GM19193 (cell line): ENCODE measurements around the gene CCP110.

Experiments
- POLR2A ChIP-seq: IDR thresholded peaks from 4 replicates; pipeline ENCODE4 v1.6.1; 2011; ENCODE audit not compliant: insufficient read depth, insufficient read length; ENCODE audit errors: extremely low read depth

CCP110 gene, protein sequence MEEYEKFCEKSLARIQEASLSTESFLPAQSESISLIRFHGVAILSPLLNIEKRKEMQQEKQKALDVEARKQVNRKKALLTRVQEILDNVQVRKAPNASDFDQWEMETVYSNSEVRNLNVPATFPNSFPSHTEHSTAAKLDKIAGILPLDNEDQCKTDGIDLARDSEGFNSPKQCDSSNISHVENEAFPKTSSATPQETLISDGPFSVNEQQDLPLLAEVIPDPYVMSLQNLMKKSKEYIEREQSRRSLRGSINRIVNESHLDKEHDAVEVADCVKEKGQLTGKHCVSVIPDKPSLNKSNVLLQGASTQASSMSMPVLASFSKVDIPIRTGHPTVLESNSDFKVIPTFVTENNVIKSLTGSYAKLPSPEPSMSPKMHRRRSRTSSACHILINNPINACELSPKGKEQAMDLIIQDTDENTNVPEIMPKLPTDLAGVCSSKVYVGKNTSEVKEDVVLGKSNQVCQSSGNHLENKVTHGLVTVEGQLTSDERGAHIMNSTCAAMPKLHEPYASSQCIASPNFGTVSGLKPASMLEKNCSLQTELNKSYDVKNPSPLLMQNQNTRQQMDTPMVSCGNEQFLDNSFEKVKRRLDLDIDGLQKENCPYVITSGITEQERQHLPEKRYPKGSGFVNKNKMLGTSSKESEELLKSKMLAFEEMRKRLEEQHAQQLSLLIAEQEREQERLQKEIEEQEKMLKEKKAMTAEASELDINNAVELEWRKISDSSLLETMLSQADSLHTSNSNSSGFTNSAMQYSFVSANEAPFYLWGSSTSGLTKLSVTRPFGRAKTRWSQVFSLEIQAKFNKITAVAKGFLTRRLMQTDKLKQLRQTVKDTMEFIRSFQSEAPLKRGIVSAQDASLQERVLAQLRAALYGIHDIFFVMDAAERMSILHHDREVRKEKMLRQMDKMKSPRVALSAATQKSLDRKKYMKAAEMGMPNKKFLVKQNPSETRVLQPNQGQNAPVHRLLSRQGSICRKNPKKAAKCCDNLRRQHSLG

DNA sequence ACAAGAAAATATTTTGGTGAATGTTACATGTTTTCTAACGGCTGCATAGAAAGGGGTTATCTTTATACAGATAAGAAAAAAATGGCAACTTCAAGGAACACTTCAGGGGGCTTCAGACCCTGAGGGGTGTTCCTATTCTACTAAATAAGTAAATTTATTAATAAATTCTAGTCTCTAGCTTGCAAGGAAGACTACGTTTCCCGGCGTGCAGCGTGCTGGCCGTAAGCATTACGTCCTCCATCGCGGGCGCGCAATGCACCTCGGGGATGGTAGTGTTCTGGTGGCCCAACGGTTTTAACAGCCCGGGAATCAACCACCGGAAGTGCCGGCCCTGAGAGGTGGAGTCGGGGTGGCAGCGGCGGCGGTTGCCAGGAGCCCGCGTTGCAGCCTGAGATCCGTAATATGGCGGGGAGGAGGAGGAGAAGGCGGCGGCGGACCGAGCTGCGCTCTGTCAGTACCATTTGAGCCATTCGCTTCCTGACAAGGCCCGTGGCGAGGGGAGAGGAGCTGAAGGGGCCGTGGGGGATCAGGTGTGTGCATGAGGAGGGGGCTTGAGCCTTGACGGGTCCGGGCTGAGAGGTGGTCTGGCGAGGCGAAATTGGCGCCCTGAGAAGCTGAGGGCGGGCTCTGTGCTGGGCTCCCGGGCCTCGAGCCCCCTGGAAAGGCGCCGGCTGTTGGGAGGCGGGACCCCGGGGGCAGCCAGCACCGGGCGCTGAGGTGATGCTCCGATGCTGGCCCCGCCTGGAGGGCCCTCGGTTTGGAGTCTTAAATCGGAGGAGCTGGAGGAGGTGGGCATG, at the start of gene CCP110:
Gene CCP110 (plus strand): TSS at position 384 of the 797 bp plus-strand sequence. CDS start 3,940 bp downstream, outside the sequence.
- TF ChIP-seq POLR2A, result peak; percentile 68

- TF ChIP-seq POLR2A, result no peak
Observed at GRCh38 chr16:19474617-19475016, 49.1 kb upstream of the CCP110 start.

GRCh38 chr16:19478505-19478904, 45.2 kb upstream of the CCP110 start:
- TF ChIP-seq POLR2A, result no peak

DNA sequence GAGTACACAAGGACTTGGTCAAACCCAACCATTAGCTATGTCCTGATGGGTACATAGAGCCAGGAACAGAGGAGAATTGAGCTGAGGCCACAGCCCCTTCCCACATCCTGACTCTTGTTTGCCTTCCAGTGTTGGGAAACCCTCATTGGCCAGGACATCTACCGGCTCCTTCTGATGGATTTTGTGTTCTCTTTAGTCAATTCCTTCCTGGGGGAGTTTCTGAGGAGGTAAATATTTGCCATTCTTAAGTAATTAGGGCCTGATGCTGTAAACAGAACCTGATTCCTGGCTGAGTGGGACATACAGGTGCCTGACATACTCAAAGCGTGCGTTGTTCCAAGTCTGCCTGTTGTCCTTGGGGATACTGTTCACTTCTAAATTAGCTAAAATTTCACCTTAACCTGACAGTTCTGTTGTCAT, 44.4 kb upstream of the CCP110 start:
- no peak for TF ChIP-seq POLR2A

DNA sequence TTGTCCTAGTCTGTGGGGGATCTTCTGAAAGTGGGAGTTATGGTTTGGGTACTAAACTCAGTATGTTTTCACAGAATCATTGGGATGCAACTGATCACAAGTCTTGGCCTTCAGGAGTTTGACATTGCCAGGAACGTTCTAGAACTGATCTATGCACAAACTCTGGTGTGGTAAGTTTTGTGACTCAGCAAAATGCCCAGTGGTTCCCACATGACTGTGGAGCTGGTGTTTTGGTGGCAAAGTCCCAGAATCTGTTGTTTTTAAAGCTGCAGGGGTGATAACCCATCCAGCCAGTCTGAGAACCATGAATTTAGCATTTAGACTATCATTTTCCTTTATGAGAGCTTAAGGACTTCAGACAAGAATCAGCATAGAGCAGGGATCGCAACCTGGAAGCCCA, 42.4 kb upstream of the CCP110 start:
- TF ChIP-seq POLR2A, result no peak

DNA sequence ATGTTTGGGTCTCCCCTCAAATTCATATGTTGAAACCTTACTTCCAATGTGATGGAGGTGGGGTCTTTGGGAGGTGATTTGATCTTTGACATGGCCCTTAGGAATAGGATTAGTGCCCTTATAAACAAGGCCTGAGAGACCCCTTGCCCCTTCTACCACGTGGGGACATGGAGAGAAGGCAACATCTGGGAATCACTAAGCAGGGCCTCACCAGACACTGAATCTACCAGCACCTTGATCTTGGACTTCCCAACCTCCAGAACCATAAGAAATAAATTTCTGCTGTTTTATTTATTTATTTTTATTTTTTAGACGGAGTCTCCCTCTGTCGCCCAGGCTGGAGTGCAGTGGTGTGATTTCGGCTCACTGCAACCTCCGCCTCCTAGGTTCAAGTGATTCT, 42.0 kb upstream of the CCP110 start:
- TF ChIP-seq POLR2A, result no peak

- TF ChIP-seq POLR2A, result no peak
Observed at GRCh38 chr16:19482291-19482690, 41.5 kb upstream of the CCP110 start.

DNA sequence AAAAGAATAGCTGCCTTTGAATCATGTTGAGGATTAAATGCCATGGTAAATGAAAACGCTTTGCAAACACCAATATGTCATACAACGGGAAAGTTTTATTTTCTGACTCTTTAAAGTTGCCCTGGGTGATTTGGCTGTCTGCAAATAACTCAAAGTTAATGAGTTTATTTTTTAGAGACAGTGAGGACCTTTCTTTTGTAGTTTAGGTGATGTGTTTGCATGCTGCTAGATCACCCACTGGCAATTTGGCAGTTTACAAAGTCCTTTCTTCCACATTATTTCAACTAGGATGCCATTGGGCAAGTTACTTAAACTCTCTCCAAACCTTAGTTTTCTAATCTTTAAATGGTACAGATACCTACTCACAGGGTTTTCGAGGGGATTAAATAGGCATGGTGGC, 39.6 kb upstream of the CCP110 start:
- TF ChIP-seq POLR2A, result no peak

DNA sequence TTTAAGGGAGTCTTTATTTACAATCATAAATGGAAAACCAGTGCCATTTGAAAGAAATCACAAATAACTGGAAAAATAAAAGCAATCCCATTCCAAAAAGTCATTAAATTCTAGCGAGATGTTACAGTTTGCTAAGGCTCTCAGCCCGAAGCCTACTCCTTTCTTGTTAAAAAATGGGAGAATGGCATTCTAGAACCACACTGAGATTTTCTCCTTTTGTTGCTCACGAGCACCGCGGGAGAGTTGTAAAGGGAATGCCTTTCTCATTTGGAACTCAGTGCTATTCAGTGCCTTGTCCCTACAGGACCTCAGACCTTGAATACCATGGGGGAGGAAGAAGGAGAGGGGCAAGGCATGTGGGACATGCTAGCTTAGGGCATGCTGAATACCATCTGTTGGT, 38.1 kb upstream of the CCP110 start:
- no peak for TF ChIP-seq POLR2A

GRCh38 chr16:19486051-19486450, 37.7 kb upstream of the CCP110 start:
- TF ChIP-seq POLR2A, result no peak

DNA sequence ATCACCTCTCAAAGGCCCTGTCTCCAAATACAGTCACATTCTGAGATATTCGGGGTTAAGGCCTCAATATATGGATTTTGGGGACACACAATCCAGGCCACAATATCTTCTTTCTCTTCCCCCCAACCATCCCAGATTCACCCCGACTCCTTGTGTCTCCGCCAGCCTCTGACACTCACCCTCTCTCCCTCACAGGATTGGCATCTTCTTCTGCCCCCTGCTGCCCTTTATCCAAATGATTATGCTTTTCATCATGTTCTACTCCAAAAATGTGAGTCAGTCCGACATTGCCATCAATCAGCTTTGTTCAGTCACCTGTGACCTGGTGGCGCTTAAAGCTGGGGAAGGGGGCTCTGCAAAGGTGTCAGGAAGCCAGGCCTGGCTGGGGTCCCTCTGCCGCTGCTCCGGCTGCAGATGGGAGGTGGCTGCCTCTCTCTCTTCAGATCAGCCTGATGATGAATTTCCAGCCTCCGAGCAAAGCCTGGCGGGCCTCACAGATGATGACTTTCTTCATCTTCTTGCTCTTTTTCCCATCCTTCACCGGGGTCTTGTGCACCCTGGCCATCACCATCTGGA, 36.9 kb upstream of the CCP110 start:
- no peak for TF ChIP-seq POLR2A

GRCh38 chr16:19488213-19488640, 35.5 kb upstream of the CCP110 start:
- TF ChIP-seq POLR2A, result no peak

DNA sequence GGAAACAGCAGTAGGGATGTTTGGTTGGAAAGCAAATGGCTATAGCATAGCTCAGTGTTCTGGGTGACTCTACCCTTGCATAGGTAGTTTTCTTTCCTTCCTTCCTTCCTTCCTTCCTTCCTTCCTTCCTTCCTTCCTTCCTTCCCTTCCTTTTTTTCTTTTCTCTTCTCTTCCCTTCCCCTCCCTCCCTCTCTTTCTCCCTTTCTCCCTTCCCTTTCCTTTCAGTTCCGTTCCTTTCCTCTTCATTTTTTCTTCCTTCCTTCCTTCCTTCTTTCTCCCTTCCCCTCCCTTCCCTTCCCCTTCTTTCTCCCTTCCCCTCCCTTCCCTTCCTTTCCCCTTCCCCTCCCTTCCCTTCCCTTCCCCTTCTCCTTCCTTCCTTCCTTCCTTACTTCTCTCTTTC, 33.1 kb upstream of the CCP110 start:
- TF ChIP-seq POLR2A, result no peak

DNA sequence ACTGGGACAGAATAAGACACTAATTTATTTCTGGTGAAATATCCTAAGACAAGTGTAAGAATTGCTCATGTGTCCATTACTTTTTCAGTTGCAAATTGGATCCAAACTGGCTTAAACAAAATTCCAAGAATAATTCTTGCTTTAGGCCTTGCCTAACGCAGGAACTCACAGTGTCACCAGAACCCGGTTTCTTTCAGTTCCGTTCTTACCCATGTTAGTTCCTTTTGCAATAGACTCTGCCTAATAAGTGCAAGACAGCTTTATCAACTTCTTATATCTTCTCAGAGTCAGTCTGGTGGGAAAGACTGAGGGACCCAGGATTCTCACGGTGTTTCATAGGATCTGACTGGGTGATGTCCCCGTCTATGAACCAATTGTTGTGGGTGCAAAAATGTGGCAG, 26.6 kb upstream of the CCP110 start:
- TF ChIP-seq POLR2A, result no peak
